Activated T-cell treated with anti-CD3 and anti-CD28 coated beads, Interleukin-2, amount 50 U/mL, for 24 hours (primary cell): ENCODE data around the gene AKAP12.
A peak's percentile ranks its signal among the peaks of the same experiment; 100 is the strongest.

Experiments
- DNase-seq: peaks from one replicate; pipeline ENCODE4 v3.0.0-alpha.2; 2020
- H3K27ac Mint-ChIP-seq: 2 replicates; pipeline ENCODE4 v1.8.0; 2020; ENCODE audit warnings: mild to moderate bottlenecking, mixed read lengths
- H3K27me3 Mint-ChIP-seq: 2 replicates; pipeline ENCODE4 v1.8.0; 2020; ENCODE audit warnings: mixed read lengths
- H3K36me3 Mint-ChIP-seq: 2 replicates; pipeline ENCODE4 v1.8.0; 2020; ENCODE audit warnings: low read depth, mixed read lengths
- H3K4me1 Mint-ChIP-seq: 2 replicates; pipeline ENCODE4 v1.8.0; 2020; ENCODE audit warnings: low read depth, mixed read lengths
- H3K4me3 Mint-ChIP-seq: 2 replicates; pipeline ENCODE4 v1.8.0; 2020; ENCODE audit warnings: mild to moderate bottlenecking, moderate library complexity, mixed read lengths
- H3K9me3 Mint-ChIP-seq: 2 replicates; pipeline ENCODE4 v1.8.0; 2020; ENCODE audit warnings: mixed read lengths

AKAP12 gene

DNA sequence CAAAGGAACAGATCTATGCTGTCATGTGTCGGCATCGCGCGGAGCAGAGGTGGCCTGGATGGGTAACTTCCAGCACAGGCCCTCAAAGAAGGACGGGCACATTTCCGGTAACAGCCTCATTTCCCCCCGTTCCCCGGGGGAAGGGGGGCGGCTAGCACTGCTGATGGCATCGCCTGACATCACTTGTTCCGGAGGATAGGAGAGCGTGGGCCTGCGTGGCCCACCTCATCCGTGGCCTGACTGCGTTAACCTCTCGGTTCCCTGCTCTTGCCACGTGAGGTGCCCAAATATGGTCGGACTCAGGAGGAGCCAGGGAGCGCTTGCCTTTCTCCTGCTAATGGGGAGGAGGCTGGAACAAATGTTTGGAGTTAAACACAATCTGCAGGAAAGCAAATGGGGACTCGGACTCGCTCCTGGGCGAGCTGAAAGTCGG lies at the start of gene AKAP12:
TSS of gene AKAP12 (plus strand) at position 365 of the 433 bp plus-strand sequence. CDS start 596 bp downstream, outside the sequence.
- H3K27ac Mint-ChIP-seq: peak within 1 kb of the TSS; percentile 75
- DNase-seq: no peak
- H3K9me3 Mint-ChIP-seq: no peaks in the 10 kb centered on the region
- no peaks in the 10 kb centered on the region for H3K36me3 Mint-ChIP-seq
- H3K27me3 Mint-ChIP-seq: peaks cover 76% of the 10 kb centered on the region
- H3K4me1 Mint-ChIP-seq: peaks cover 15% of the 10 kb centered on the region
- peak within 1 kb of the TSS; percentile 82 for H3K4me3 Mint-ChIP-seq

GRCh38 chr6:151191527-151191926 lies 48.2 kb upstream of the AKAP12 start:
- Mint-ChIP-seq H3K4me3 (no peak overlapping the region), H3K9me3 (no peaks in the 10 kb centered on the region), H3K36me3 (no peaks in the 10 kb centered on the region), H3K27me3 (peaks cover 16% of the 10 kb centered on the region), H3K27ac (no peak overlapping the region), H3K4me1 (no peaks in the 10 kb centered on the region)
- no peak for DNase-seq

DNA sequence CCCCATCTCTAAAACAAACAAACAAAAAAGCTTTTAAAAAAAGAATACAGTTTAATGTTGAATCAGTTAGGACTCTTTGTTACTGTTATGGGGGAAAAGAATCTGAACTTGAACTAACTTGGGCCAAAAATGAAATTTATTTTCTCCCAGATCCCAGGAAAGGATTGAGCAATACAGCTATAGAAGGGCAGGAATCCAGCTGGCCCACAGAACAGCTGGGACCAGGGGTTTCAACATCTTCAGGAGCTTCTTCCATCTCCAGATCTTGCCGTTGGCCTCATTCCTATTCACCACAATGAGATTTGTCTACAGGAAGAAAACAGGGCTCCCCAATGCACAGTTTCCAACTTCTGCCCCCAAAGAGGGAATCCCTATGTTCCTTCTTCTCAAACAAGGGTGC lies 43.2 kb upstream of the AKAP12 start:
- H3K4me3 Mint-ChIP-seq: no peak overlapping the region
- no peak for DNase-seq
- H3K27ac Mint-ChIP-seq: no peak overlapping the region

DNA sequence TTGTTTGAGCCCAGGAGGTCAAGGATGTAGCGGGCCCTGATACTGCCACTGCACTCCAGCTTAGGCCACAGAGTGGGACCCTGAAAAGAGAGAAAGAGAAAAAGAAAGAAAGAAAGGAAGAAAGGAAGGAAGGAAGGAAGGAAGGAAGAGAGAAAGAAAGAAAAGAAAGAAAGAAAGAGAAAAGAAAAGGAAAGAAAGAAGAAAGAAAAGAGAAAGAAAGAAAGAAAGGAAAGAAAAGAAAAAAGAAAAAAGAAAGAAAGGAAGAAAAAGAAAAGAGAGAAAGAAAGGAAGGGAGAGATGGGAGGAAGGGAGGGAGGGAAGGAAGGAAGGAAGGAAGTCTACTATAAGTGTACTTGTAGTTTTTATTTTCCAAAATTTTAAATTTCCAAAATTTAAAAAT lies 42.2 kb upstream of the AKAP12 start:
- no peaks in the 10 kb centered on the region for H3K4me1 Mint-ChIP-seq
- H3K4me3 Mint-ChIP-seq: no peak overlapping the region
- peaks cover 3% of the 10 kb centered on the region for H3K27me3 Mint-ChIP-seq
- no peaks in the 10 kb centered on the region for H3K36me3 Mint-ChIP-seq
- no peaks in the 10 kb centered on the region for H3K9me3 Mint-ChIP-seq
- no peak overlapping the region for H3K27ac Mint-ChIP-seq
- DNase-seq: no peak

More for the DNA sequence above, 43.2 kb upstream of the AKAP12 start:
- no peaks in the 10 kb centered on the region for H3K9me3 Mint-ChIP-seq
- peaks cover 7% of the 10 kb centered on the region for H3K27me3 Mint-ChIP-seq
- no peaks in the 10 kb centered on the region for H3K36me3 Mint-ChIP-seq
- no peaks in the 10 kb centered on the region for H3K4me1 Mint-ChIP-seq

DNA sequence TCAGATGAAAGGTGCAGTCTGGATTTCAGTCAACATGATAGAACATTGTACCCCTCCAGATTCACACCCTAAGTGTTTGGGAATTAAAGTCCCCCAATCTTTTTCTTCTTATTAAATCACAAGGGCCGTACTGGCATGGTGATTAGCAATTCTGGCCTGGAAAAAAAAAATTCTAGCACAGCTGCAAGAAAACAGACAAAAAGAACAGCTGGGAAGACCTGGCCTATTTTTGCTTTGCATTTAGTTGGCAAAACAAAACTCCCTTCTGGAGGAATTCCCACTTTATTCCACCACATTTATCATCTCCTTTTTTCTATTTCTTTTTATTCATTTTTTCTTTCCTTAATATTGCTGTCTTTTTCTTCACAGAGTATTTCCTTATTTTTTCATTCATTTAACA lies 39.8 kb upstream of the AKAP12 start:
- no peak overlapping the region for H3K4me3 Mint-ChIP-seq
- H3K9me3 Mint-ChIP-seq: no peaks in the 10 kb centered on the region
- peaks cover 2% of the 10 kb centered on the region for H3K27me3 Mint-ChIP-seq
- no peak for DNase-seq
- no peaks in the 10 kb centered on the region for H3K4me1 Mint-ChIP-seq
- H3K27ac Mint-ChIP-seq: no peak overlapping the region
- H3K36me3 Mint-ChIP-seq: no peaks in the 10 kb centered on the region

DNA sequence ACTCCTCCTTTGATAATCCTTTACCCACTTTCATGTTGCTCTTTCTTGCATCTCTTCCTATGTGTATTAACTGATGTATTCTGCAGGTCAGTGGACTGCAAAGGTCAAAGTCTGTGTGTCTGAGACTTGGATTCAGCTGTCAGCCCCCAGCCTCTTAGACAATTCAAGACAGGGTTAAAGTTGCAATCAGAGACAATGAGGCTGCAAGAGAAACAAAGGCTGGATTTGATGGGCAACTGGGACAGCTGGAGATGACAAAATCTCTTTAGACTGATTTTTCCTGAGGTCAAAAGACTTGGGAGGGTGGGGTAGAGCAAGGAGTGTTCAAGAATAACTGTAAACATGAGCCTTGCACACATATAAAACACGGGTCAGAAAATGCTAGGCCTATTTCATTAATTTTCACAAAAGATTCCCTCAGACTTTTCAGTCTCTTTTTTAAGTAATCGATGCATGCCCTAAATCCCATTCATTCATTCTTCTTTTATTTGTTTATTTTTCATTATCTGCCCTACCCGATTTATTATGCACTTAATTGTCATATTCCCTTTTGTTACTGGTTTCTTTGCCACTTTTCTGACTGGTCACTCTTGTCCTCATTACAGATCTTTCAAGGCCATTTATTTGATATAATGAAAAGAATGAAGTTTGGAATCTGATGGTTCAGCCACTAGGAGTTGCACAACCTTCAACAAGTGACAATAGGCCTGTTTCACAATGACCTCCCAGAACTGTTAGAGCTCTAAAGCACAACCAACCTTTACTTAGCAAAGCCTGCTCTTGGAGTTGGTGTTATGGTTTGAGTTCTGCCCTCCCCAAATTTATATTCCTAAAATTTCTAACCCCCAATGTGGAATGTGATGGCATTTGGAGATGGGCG lies 33.8 kb upstream of the AKAP12 start:
- no peaks in the 10 kb centered on the region for H3K36me3 Mint-ChIP-seq
- H3K4me1 Mint-ChIP-seq: no peaks in the 10 kb centered on the region
- no peak for DNase-seq
- H3K4me3 Mint-ChIP-seq: no peak overlapping the region
- no peaks in the 10 kb centered on the region for H3K9me3 Mint-ChIP-seq
- H3K27me3 Mint-ChIP-seq: peaks cover 29% of the 10 kb centered on the region
- H3K27ac Mint-ChIP-seq: no peak overlapping the region

DNA sequence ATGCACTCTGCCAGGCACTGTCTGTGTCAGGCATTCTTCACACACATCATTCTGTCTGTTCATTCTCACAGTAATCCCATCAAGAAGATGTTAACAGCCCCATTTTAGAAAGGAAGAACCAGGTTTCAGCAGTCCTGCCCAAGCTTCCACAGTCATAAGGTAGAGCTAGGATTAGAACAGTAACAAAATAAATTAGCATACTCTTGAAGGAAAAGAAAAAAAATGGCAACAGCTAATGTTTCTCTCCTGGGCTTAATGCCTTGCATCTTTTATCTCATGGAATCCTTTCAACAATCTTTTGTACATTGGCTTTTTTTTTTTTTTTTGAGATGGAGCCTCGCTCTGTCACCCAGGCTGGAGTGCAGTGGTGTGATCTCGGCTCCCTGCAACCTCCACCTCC lies 32.1 kb upstream of the AKAP12 start:
- no peak for DNase-seq
- no peaks in the 10 kb centered on the region for H3K4me1 Mint-ChIP-seq
- H3K27ac Mint-ChIP-seq: no peak overlapping the region
- H3K27me3 Mint-ChIP-seq: peaks cover 35% of the 10 kb centered on the region
- H3K9me3 Mint-ChIP-seq: peaks cover 5% of the 10 kb centered on the region
- H3K36me3 Mint-ChIP-seq: no peaks in the 10 kb centered on the region
- H3K4me3 Mint-ChIP-seq: no peak overlapping the region

GRCh38 chr6:151209071-151209831 lies 30.5 kb upstream of the AKAP12 start:
- peaks cover 5% of the 10 kb centered on the region for H3K9me3 Mint-ChIP-seq
- peaks cover 35% of the 10 kb centered on the region for H3K27me3 Mint-ChIP-seq
- no peak overlapping the region for H3K27ac Mint-ChIP-seq
- H3K36me3 Mint-ChIP-seq: no peaks in the 10 kb centered on the region
- DNase-seq: no peak
- H3K4me1 Mint-ChIP-seq: no peaks in the 10 kb centered on the region
- no peak overlapping the region for H3K4me3 Mint-ChIP-seq

DNA sequence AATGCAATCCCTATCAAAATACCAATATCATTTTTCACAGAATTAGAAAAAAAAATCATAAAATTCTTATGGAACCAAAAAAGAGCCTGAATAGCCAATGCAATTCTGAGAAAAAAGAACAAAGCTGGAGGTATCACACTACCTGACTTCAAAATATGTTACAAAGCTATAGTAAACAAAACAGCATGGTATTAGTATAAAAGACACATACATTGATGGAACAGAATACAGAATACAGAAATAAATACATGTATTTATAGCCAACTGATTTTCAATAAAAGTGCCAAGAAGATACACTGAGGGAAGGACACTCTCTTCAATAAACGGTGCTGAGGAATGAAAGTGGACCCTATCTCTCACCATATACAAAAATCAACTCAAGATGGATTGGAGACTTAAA lies 28.7 kb upstream of the AKAP12 start:
- Mint-ChIP-seq H3K36me3 (no peaks in the 10 kb centered on the region), H3K9me3 (peaks cover 5% of the 10 kb centered on the region), H3K27me3 (peaks cover 35% of the 10 kb centered on the region), H3K27ac (no peak overlapping the region), H3K4me3 (no peak overlapping the region), H3K4me1 (no peaks in the 10 kb centered on the region)
- DNase-seq: no peak

GRCh38 chr6:151213352-151213751 lies 26.4 kb upstream of the AKAP12 start:
- H3K9me3 Mint-ChIP-seq: peaks cover 5% of the 10 kb centered on the region
- peaks cover 22% of the 10 kb centered on the region for H3K27me3 Mint-ChIP-seq

DNA sequence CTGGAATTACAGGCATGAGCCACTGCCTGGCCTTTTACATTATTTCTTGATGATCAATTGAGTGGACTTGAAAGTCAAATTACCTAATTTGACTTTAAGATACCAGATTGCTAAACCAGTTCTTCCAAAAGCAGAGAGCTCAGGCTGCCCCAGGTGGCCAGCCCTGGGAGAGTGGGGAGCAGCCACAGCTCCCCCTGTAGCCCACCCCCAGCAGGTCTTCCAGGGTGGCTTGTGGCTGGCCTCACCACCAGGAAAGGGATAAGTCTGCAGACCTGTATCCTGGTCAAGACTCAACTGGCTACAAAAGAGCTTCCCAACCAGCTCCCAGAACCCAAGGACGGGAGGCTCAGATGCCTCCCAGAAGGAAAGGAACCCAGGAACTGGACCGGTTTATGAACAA lies 23.8 kb upstream of the AKAP12 start:
- Mint-ChIP-seq H3K4me3 (no peak overlapping the region), H3K36me3 (no peaks in the 10 kb centered on the region), H3K4me1 (no peaks in the 10 kb centered on the region), H3K27ac (no peak overlapping the region), H3K9me3 (peaks cover 5% of the 10 kb centered on the region), H3K27me3 (peaks cover 6% of the 10 kb centered on the region)
- DNase-seq: no peak

More at GRCh38 chr6:151213352-151213751, 26.4 kb upstream of the AKAP12 start:
- no peak overlapping the region for H3K4me3 Mint-ChIP-seq
- no peaks in the 10 kb centered on the region for H3K36me3 Mint-ChIP-seq
- no peak for DNase-seq
- no peaks in the 10 kb centered on the region for H3K4me1 Mint-ChIP-seq
- no peak overlapping the region for H3K27ac Mint-ChIP-seq

- Mint-ChIP-seq H3K27me3 (no peaks in the 10 kb centered on the region), H3K27ac (no peak overlapping the region), H3K36me3 (no peaks in the 10 kb centered on the region), H3K9me3 (no peaks in the 10 kb centered on the region), H3K4me3 (no peak overlapping the region), H3K4me1 (no peaks in the 10 kb centered on the region)
- DNase-seq: no peak
These were observed 23.0 kb upstream of the AKAP12 start for GRCh38 chr6:151216804-151217203.

- Mint-ChIP-seq H3K4me3 (no peak overlapping the region), H3K27me3 (no peaks in the 10 kb centered on the region), H3K27ac (no peak overlapping the region), H3K4me1 (no peaks in the 10 kb centered on the region), H3K9me3 (no peaks in the 10 kb centered on the region), H3K36me3 (no peaks in the 10 kb centered on the region)
- no peak for DNase-seq
These were observed 20.6 kb upstream of the AKAP12 start for GRCh38 chr6:151219192-151219591.

DNA sequence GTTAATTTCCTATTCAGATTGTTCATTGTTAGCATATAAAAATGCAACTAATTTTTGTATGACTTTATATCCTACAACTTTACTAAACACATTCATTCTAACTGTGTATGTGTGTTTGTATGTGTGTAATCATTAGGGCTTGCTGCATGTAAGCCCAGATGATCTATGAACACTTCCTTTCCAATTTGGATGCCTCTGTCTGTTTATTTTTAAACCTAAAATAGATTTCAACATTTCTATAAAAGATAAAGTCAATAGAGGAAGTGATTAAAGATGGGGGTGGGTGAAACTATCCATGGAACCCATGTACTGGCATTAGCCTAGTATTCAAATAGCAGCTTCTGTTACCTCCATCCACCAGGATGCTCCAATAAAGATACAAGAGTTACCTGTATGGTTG lies 15.7 kb upstream of the AKAP12 start:
- Mint-ChIP-seq H3K27ac (no peak overlapping the region), H3K36me3 (no peaks in the 10 kb centered on the region)

DNA sequence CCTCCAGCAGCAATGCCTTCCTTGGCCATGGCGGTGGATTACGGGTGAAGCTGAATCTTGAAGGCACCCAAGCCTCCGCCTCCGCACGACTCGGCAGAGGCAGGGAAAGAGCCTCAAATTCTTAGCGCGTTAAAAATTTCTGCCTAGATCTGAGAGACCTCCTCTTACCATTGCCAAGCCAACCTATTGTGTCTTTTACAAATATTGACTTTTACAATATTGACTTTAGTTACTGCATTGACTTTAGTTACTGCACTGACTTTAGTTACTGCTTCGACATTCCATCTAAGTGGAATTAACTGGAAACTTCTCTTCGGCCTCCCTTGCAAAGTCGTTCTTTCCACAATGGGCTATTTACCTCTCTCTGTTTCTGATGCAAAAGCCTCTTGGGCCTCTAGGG lies 13.8 kb upstream of the AKAP12 start:
- Mint-ChIP-seq H3K36me3 (no peaks in the 10 kb centered on the region), H3K27ac (no peak overlapping the region), H3K27me3 (peaks cover 9% of the 10 kb centered on the region), H3K9me3 (no peaks in the 10 kb centered on the region), H3K4me1 (peaks cover 12% of the 10 kb centered on the region), H3K4me3 (no peak overlapping the region)
- DNase-seq: no peak

More for the DNA sequence above, 15.7 kb upstream of the AKAP12 start:
- no peak for DNase-seq
- Mint-ChIP-seq H3K27me3 (peaks cover 9% of the 10 kb centered on the region), H3K4me3 (no peak overlapping the region), H3K4me1 (peaks cover 5% of the 10 kb centered on the region), H3K9me3 (no peaks in the 10 kb centered on the region)
